CD4-positive, alpha-beta T cell treated with Interleukin-15 for 4 hours (primary cell): ENCODE measurements around the gene ZNF33B.
"Not testable (repeated sequence)": the region's sequence is repeated elsewhere in the genome, so short reads cannot be mapped to it uniquely, and the experiment has no call there.

ENCODE experiments used
- DNase-seq: peaks from one replicate; pipeline ENCODE4 v3.0.0-alpha.2; 2020; ENCODE audit warnings: low spot score

Gene ZNF33B

DNA sequence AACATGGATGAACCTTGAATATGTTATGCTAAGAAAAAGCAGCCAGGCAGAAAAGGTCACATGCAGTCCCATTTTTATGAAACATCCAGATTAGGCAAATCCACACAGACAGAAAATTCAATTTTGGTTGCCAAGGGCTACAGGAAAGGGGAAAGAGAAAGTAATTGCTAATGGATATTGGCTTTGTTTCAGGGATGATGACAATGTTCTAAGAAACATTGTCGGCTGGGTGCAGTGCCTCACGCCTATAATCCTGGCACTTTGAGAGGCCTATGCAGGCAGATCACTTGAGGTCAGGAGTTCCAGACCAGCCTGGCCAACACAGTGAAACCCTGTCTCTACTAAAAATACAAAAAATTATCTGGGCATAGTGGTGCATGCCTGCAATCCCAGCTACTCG lies 23.0 kb downstream of the ZNF33B start:
- no peak for DNase-seq

DNA sequence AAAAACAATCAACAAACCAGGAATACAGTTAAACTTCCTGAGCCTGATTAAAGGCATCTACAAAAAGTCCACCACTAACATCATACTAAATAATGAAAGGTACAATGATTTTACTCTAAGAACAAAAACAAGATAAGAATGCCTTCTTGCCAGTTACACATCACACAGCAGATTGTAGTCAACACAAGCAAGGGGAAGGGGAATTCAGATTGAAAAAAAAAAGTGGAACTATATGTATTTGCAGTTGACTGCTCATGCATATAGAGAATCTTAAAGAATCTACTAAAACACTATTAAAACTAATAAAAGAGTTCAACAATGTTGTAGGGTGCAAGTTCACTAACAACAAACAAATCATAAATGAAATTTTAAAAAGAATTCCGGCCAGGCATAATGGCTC lies 28.5 kb downstream of the ZNF33B start:
- no peak for DNase-seq

DNA sequence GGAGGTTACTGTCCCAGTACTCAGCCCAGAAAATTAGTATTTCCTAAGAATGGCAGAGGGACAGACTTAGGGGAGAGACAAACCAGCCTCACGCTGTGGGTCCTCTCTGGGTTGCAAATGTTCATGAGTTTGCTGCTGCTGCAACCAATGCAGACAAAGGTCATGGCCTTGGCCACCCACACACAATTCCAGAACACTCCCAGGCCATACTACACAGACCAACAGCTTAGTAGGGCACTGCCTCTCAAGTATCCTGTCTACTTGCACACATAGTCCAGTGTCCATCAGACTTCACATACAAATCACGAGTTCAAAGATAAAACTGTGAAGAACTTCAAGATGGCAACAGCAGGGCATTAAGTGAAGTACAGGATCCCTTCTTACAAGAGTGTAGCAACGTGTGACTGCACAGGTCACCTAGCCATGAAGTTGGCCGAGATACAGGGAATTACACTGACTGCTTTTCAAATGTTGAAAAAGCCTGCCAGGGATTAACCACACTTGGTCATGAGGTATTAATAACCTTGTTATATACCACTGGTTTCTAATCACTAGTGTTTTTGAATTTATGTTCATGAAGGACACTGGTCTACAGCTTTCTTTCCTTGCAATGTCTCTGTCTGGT lies 40.0 kb downstream of the ZNF33B start:
- DNase-seq = no peak

DNA sequence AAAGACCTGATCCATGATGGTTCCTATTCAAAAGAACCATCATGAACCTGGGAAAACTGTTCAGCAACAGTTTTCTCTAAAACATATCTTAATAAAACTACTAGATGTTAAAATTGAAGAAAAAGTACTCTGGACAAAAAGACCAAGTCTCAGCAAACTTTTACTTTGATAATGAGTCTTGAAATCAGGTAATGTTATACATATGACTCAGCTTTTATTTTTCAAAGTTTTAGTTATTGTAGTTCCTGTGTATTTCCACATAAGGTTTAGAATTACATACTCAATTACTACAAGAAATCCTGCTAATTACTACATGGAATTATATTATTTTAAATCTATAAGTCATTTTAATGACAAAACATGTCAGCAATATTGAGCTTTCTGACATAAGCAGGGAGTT lies 42.2 kb downstream of the ZNF33B start:
- DNase-seq = no peak

DNA sequence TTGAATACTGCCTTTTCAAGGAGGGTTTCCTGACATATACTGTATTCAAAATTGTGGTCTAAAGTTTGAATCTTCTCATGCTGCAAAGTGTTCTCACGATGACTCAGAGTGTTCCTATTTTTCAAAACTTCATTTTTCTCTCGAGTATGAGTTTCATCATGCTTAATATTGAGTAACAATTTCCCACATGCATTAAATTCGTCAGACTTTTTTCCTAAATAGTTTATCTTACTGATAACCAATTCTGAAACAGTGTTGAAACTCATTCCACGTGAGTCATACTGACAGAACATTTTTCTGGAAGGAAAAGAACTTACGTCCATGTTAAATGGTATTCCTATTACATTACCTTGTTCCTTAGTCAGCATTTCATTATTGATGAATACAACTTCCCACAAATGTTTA lies 44.1 kb downstream of the ZNF33B start:
- no peak for DNase-seq

DNA sequence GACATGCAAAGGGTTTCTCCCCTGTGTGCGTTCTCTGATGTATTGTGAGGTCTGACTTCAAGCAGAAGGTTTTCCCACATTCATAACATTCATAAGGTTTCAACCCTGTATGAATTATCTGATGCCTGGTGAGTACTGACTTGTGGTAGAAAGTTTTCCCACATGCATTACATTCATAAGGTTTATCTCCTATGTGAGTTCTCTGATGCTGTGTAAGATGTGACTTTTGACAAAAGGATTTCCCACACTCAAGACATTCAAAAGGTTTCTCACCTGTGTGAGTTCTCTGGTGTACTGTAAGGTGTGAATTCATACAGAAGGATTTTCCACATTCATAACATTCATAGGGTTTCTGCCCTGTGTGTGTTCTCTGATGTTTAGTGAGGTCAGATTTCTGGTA lies 45.1 kb downstream of the ZNF33B start:
- DNase-seq = no peak

DNA sequence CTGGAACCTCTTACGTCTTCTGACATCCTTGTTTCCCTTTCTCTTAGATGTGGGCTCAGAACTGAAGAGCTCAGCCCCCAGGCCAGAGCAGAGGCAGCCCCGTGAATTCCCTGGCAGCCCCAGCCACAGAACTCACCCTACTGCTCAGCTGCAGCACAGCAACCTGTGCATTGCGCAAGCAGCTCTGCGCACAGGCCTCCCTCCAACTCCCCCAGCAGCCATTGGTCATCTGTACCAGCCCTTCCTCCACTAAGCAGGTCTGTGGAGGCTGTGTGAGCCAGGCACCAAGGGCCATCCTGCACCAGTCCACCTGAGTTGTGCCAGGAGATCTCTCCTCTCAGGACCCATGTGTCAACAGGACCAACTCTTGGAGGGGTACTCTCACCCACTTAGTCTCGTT lies 54.5 kb downstream of the ZNF33B start:
- DNase-seq = no peak

DNA sequence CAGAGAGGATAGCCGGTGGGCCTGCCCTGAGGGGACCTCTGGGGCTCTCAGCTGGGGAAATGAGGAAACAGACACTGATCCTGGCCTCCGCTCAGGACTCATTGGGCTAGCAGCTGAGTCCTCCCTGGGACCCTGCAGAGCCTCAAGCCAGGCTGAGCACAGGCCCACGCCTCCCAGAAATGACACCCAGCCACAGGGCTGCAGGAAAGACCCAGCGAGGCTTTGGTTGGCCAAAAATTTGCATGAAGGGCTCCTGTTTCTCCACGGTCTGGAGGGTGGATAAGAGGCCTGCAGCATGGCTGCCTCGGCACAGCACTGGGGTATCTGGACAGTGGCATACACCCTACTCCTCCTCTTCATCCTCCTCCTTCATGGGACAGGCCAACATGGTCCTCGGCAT lies 60.4 kb downstream of the ZNF33B start:
- DNase-seq = no peak

DNA sequence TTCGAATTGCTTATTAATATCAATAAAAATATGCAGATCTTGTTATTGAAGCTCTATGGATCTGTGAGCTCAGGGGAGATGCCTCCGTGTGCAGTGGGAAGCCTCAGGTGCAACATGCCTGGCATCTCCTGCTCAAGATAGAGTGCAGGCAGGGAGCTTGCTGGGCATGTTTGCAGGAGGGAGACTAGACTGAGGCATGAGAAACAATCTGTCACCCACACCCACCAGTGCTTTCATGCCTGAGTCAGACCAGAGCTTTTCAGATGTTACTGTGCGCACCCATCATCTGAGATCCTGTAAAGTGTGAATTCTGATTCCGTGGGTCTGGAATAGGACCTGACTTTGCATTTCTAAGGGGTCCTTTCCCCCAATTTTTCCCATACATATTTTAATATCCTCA lies 62.0 kb downstream of the ZNF33B start:
- DNase-seq = no peak

DNA sequence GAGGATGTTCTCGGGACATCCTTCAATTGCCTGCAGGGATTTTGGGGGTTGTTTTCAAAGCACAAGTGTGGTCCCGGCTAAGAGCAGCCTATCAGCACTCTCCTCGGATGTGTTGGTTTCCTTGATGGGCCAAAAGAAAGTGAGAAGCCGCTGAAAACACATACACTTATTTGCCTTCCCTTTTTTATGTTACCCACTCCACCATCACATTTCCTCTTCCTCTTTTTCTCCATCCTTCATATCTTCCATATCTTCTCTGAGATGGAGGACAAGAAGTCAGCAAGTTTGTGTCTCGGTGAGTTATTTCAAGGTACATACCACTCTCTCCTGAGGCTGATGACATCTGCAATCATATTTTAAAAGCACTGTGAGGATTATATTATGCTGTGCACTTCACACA lies 64.0 kb downstream of the ZNF33B start:
- no peak for DNase-seq

DNA sequence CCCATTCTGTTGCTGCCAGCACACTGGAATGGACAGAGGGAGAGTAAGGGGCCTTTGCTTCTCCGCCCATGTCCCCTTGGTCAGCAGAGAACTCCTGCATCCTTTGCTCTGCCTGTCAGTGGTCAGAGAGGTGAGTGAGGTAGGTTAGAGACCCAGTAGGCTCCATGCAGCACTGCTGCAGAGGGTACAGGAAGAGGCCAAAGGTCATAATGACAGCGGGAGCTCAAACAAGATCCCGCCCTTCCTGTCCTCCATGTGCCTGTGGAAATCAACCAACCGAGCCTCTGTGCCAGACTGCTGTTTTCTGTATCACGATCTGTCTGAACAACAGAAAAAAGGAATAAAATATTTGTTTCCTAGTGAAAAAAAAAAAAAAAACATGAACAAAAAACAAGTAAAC lies 81.4 kb downstream of the ZNF33B start:
- no peak for DNase-seq

DNA sequence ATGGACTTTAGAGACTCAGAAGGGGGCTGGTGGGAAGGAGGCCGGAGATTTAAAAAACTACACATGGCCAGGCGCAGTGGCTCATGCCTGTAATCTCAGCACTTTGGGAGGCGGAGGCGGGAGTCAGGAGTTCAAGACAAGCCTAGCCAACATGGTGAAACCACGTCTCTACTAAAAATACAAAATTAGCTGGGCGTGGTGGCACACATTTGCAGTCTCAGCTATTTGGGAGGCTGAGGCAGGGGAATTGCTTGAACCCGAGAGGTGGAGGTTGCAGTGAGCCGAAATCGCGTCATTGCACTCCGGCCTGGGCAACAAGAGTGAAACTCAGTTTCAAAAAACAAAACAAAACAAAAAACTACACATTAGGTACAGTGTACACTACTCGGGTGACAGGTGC lies 84.8 kb downstream of the ZNF33B start:
- DNase-seq = not testable (repeated sequence)

DNA sequence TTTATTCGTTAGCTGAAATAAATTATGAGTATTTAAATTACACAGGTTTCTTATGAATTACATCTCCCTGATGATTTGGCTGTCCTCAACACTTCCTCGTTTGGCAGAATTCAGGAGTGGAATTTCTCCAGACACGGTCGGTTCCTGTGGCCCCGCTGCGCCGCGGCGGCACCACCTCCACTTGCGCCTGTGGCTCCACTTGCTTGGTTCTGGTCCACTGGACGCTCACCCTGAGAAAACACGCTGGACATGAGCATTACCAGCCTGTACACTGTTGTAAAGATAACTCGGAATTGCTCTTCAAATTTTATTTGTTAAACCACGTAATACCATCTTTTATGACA lies 85.3 kb downstream of the ZNF33B start:
- no peak for DNase-seq

DNA sequence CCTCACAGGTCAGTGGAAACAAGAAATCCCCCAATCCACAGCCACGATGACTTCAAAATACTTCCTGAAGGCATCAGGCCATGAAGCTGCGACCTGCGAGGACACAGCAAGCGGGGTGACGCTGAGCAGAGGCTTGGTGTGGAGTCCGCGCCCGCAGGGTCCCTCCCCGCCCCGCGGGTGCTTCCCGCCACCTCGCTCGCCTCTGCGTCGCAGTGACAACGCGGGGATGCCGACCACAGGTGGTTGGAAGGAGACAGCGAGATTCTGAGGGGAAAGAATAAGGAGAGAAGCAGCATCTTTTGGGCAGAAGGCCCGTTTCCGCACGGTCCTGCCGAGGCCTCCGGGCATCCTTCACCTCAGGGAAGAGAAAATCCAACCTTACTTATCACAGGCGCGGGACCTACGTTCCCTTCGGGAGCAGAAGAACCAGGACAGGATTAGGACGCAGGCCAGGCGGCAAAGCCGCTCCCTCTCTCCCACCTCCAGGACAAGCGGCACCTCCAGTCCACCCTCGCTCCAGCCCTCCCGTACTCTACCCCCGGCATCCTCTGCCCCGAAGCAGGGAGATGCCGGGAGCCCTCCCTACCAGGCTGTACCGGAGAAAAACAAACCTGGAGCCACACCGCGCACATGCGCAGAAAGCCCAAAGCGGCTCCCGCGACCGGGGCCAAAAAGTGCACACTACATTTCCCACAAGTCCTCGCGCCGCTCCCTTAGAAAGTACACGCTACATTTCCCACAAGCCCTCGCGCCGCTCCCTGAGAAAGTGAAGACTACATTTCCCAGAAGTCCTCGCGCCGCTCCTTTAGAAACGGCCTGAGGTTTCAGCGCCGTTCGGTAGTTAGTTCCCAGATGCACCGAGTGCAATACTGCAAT lies 85.9 kb downstream of the ZNF33B start:
- DNase-seq = peak; percentile 95

DNA sequence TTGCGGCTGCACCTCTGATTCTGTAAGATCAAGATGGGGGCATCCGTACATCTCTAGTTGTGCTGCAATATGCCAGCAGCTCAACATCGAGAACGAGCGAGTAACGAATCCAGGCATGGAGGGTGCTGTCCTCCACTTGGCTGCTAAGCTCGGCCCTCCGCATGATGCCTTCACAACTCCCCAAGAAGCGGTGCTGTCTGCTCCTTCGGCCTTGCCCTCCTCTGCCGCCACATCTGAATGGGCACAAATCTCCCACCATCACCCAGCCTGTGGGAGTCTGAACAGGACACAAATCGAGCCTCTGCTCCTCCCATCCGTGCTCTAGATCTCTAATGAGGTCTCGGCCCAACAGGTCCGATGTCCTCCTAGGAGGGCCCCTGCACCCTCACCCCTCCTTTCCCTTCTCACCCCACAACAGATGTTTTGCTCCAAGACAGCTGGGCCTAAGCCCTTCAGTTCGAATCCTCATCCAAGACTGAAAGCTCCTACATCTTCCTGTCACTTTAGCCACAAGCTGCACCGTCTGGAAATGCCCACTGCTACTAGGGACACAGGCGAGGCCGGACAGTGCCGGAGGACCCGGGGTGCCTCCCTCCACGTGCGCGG lies 86.7 kb downstream of the ZNF33B start:
- no peak for DNase-seq

DNA sequence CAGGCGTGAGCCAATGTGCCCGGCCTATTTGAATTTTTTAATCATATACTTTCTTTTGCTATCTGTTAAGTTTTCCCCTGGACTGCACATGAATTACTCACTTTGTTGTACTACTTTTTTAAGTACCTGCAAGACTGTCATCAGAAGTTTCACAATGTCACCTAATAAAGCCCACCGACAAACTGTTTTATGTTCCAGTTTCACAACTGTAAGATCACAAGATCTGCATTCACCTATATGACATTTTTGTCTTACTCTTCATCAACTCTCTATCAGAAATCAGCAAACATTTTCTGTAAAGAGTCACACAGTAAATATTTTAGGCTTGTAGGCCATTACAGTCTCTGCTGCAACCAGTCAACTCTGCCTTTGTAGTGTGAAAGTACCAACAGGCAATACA lies 88.5 kb downstream of the ZNF33B start:
- DNase-seq = no peak

DNA sequence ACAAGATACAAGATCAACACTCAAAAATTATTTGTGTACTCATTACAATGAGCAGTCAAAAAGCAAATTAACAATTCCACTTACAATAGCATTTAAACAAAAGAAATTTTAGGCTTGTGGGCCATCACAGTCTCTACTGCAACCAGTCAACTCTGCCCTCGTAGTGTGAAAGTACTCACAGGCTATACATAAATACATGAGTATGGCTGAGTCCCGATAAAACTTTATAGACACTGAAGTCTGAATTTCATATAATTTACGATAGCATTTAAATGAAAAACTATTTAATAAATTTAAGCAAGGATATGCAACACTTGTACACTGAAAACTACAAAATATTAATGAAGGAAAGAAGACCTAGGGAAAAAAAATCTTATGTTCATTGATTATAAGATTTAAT lies 90.1 kb downstream of the ZNF33B start:
- no peak for DNase-seq

DNA sequence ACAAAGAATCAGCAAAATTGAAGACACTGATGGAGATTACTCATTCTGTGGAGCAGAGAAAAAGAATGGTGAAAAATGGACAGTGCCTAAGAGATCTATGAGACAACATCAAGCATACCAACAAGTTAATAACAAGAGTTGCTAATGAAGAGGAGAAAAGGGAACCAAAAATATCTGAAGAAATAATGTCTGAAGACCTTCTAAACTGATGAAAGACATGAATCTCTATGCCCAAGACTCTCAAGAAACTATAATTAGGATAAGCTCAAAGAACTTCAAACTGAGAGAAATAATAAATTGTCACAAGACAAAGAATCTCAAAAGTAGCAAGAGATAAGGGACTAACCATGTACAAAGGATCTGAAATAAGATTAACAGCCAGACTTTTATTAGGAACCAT lies 93.4 kb downstream of the ZNF33B start:
- DNase-seq = no peak

DNA sequence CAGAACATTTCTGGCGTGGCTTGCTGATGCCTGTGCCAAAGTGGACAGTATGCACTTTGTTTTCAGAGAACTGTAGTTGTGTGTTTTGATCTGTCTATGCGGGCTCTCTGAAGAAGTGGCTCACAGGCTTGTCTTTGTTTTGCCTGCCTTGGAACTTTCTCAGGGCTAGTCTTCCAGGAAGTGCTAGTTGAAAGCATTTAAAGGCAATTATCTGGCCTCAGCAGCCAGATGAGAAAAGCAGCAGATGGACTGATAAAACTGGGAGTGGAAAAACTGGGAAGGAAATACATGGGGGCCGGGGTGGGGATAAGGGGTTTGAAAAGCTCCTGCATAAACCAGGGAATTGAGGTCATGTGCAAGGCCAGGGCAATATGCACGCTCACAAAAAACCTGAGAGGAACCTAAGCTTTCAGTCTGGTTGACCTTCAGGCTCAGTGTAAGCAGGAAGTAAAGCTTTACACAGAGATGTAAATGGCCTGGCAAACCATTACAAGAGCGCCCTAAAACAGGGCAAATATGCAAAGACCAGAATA lies 94.5 kb downstream of the ZNF33B start:
- no peak for DNase-seq
